Neural cell (in vitro differentiated cells): Measurements from ENCODE around the gene HK1.

ENCODE experiments used
- CTCF ChIP-seq: fragments of 450-650 bp; IDR thresholded peaks from 2 replicates; pipeline ENCODE4 v1.5.1; 2014; ENCODE audit warnings: antibody characterized with exemption, mild to moderate bottlenecking, moderate library complexity; ENCODE audit not compliant: poor library complexity, severe bottlenecking
- EZH2 ChIP-seq: fragments of 200-600, 300-800 bp; shearing (Covaris generic), sonication (generic); IDR thresholded peaks from 2 replicates; pipeline ENCODE4 v1.6.1; 2014; ENCODE audit warnings: antibody characterized with exemption, low read length, borderline replicate concordance, mild to moderate bottlenecking; ENCODE audit not compliant: insufficient read depth, poor library complexity, severe bottlenecking
- POLR2AphosphoS5 ChIP-seq: IDR thresholded peaks from 2 replicates; pipeline ENCODE4 v1.6.1; 2012
- RAD21 ChIP-seq: fragments of 450-650 bp; conservative IDR thresholded peaks from 2 replicates; pipeline ENCODE4 v1.6.1; 2014; ENCODE audit warnings: antibody characterized with exemption, mild to moderate bottlenecking, moderate library complexity
- SMC3 ChIP-seq: fragments of 450-650 bp; conservative IDR thresholded peaks from 2 replicates; pipeline ENCODE4 v1.6.1; 2014; ENCODE audit warnings: antibody characterized with exemption, mild to moderate bottlenecking, moderate library complexity; ENCODE audit not compliant: poor library complexity
- TAF1 ChIP-seq: IDR thresholded peaks from 2 replicates; pipeline ENCODE4 v1.6.1; 2012; ENCODE audit warnings: low read depth

GRCh38 chr10:69425041-69425440 lies 146.7 kb downstream of the HK1 start:
- TF ChIP-seq CTCF: no peak
- TF ChIP-seq POLR2AphosphoS5: no peak
- no peak for TF ChIP-seq TAF1
- TF ChIP-seq SMC3: no peak
- TF ChIP-seq RAD21: no peak
- no peak for TF ChIP-seq EZH2
